GM12891 (cell line): Measurements from ENCODE around the gene RNF213.

Experiments
- PAX5 ChIP-seq: IDR thresholded peaks from 2 replicates; pipeline ENCODE4 v1.6.1; 2011; ENCODE audit warnings: low read length, moderate library complexity, mild to moderate bottlenecking; ENCODE audit not compliant: insufficient read depth, severe bottlenecking
- POLR2A ChIP-seq: IDR thresholded peaks from 2 replicates; pipeline ENCODE4 v1.6.1; 2011; ENCODE audit warnings: low read depth, low read length, control low read depth
- POLR2AphosphoS5 ChIP-seq: IDR thresholded peaks from 2 replicates; pipeline ENCODE4 v1.6.1; 2011; ENCODE audit warnings: low read depth, low read length, control low read depth
- POU2F2 ChIP-seq: IDR thresholded peaks from 2 replicates; pipeline ENCODE4 v1.6.1; 2011; ENCODE audit warnings: low read depth, mild to moderate bottlenecking, control low read depth, low read length, moderate library complexity
- TAF1 ChIP-seq: IDR thresholded peaks from 2 replicates; pipeline ENCODE4 v1.6.1; 2011; ENCODE audit warnings: low read depth, low read length, control low read depth

DNA sequence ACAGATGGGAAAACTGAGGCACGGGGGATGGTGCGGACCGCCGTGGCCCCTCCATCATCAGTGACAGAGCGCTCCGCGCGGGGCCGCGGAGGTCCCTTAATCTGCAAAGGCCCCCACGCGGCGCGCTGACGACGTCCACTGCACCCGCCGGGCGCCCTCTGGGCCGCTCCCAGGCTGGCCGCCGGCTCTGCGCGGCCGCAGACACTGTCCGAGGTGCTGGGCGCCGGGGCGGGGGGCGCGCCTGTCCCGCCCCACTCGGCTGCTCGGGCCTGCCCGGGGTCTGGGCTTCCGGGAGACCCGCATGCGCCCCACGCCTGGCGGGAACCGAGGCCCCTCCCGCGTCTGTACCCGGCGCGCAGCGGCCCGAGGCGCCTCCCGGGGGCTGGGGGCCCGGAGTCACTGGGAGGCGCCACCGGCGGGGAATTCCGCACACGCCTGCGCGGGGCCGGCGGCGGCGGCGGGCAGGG is 550 bp upstream of the RNF213 start:
- TF ChIP-seq POLR2A, result no peak
- TF ChIP-seq PAX5, result no peak
- no peak for TF ChIP-seq TAF1
- no peak for TF ChIP-seq POLR2AphosphoS5
- TF ChIP-seq POU2F2, result no peak
